ENCODE results near the gene NEURL3.

Gene NEURL3

GRCh38 chr2:96517079-96517478 lies 11.9 kb upstream of the NEURL3 start:
- H3K4ac ChIP-seq (ENCODE audit: low read depth, low read length) = no peak overlapping the region
- H4K8ac ChIP-seq (ENCODE audit: low read depth, low read length) = no peak overlapping the region
- no peaks in the 10 kb centered on the region for H3K4me1 ChIP-seq (ENCODE audit: control insufficient read depth in 1 of 2, insufficient read depth in 2 of 2, low read length in 2 of 2)
- no peaks in the 10 kb centered on the region for H3K27me3 ChIP-seq (ENCODE audit: insufficient read depth, low read length)
- H2BK120ac ChIP-seq (ENCODE audit: insufficient read depth, low read length, poor library complexity) = no peak overlapping the region
- H3K9me3 ChIP-seq (ENCODE audit: insufficient read depth, low read depth, low read length) = no peaks in the 10 kb centered on the region
- no peaks in the 10 kb centered on the region for H3K36me3 ChIP-seq (ENCODE audit: control insufficient read depth in 1 of 2, insufficient read depth in 2 of 2, low read length in 2 of 2)
- no peaks in the 10 kb centered on the region for H3K79me1 ChIP-seq (ENCODE audit: low read length)
- no peak overlapping the region for H4K12ac ChIP-seq (ENCODE audit: low read depth, low read length)
- WGBS (ENCODE audit: extremely low coverage, insufficient coverage, insufficient read length) = no CpG with 5 or more reads among the region's 1 CpG
- no peak overlapping the region for H3K18ac ChIP-seq (ENCODE audit: low read length)
- no peak overlapping the region for H3K23ac ChIP-seq (ENCODE audit: low read length)
- no peak overlapping the region for H3K27ac ChIP-seq (ENCODE audit: low read depth, low read length)
- H2AK5ac ChIP-seq (ENCODE audit: low read length) = no peak overlapping the region
- H2BK5ac ChIP-seq (ENCODE audit: low read depth, low read length, poor library complexity) = no peak overlapping the region
- H3K4me3 ChIP-seq (ENCODE audit: low read depth, low read length) = no peak overlapping the region
- no peak overlapping the region for H2BK12ac ChIP-seq (ENCODE audit: low read length)
- no peak overlapping the region for H3K9ac ChIP-seq (ENCODE audit: low read length)
- no peak overlapping the region for H4K91ac ChIP-seq (ENCODE audit: low read depth, low read length)
- no peaks in the 10 kb centered on the region for H3K79me2 ChIP-seq (ENCODE audit: control insufficient read depth, insufficient read depth, low read length, poor library complexity)
- H2AFZ ChIP-seq (ENCODE audit: insufficient read depth, low read length, poor library complexity) = no peak overlapping the region
- no peak overlapping the region for H3K4me2 ChIP-seq (ENCODE audit: low read length)
- no peak overlapping the region for H3K14ac ChIP-seq (ENCODE audit: low read length)
- DNase-seq = no peak

DNA sequence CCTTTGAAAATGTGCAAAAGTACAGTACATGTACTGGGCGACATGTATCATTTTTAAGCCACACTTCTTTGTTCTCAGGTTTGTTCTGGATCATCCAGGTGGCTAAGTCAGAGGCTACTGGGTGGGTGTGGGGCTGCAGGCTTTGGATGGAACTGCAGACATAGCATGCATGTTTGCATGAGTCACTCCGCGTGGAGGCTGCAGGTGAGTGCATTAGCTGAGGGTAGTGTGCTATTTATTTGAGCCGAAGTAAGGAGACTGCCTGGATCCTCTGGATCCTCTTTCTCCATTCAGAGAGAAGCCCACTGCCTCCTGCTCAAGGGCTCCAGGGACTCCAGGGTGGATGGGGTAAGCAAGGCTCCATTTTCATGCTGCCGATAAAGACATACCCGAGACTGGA lies 9.4 kb upstream of the NEURL3 start:
- no peak overlapping the region for H2AK5ac ChIP-seq (ENCODE audit: low read length)
- H2BK5ac ChIP-seq (ENCODE audit: low read depth, low read length, poor library complexity) = no peak overlapping the region
- no peak overlapping the region for H3K4ac ChIP-seq (ENCODE audit: low read depth, low read length)
- no peaks in the 10 kb centered on the region for H3K79me2 ChIP-seq (ENCODE audit: control insufficient read depth, insufficient read depth, low read length, poor library complexity)
- no peaks in the 10 kb centered on the region for H3K79me1 ChIP-seq (ENCODE audit: low read length)
- H4K8ac ChIP-seq (ENCODE audit: low read depth, low read length) = no peak overlapping the region
- no peak overlapping the region for H4K12ac ChIP-seq (ENCODE audit: low read depth, low read length)
- no peaks in the 10 kb centered on the region for H3K36me3 ChIP-seq (ENCODE audit: control insufficient read depth in 1 of 2, insufficient read depth in 2 of 2, low read length in 2 of 2)
- H2AFZ ChIP-seq (ENCODE audit: insufficient read depth, low read length, poor library complexity) = no peak overlapping the region
- H3K27me3 ChIP-seq (ENCODE audit: insufficient read depth, low read length) = no peaks in the 10 kb centered on the region
- no peak overlapping the region for H3K18ac ChIP-seq (ENCODE audit: low read length)
- H3K4me1 ChIP-seq (ENCODE audit: control insufficient read depth in 1 of 2, insufficient read depth in 2 of 2, low read length in 2 of 2) = no peaks in the 10 kb centered on the region
- H3K9me3 ChIP-seq (ENCODE audit: insufficient read depth, low read depth, low read length) = no peaks in the 10 kb centered on the region
- H3K4me2 ChIP-seq (ENCODE audit: low read length) = no peak overlapping the region
- H3K23ac ChIP-seq (ENCODE audit: low read length) = no peak overlapping the region
- no CpG with 5 or more reads among the region's 6 CpGs for WGBS (ENCODE audit: extremely low coverage, insufficient coverage, insufficient read length)
- H3K27ac ChIP-seq (ENCODE audit: low read depth, low read length) = no peak overlapping the region
- H3K9ac ChIP-seq (ENCODE audit: low read length) = no peak overlapping the region
- no peak overlapping the region for H2BK12ac ChIP-seq (ENCODE audit: low read length)
- DNase-seq = peak; percentile 84 to 90
- H3K4me3 ChIP-seq (ENCODE audit: low read depth, low read length) = no peak overlapping the region
- no peak overlapping the region for H3K14ac ChIP-seq (ENCODE audit: low read length)
- no peak overlapping the region for H2BK120ac ChIP-seq (ENCODE audit: insufficient read depth, low read length, poor library complexity)
- H4K91ac ChIP-seq (ENCODE audit: low read depth, low read length) = no peak overlapping the region

- Histone ChIP-seq H2AFZ (ENCODE audit: insufficient read depth, low read length, poor library complexity) (no peak overlapping the region), H4K12ac (ENCODE audit: low read depth, low read length) (no peak overlapping the region), H3K79me1 (ENCODE audit: low read length) (no peaks in the 10 kb centered on the region)
These were observed 7.2 kb upstream of the NEURL3 start for GRCh38 chr2:96512341-96512740.

DNA sequence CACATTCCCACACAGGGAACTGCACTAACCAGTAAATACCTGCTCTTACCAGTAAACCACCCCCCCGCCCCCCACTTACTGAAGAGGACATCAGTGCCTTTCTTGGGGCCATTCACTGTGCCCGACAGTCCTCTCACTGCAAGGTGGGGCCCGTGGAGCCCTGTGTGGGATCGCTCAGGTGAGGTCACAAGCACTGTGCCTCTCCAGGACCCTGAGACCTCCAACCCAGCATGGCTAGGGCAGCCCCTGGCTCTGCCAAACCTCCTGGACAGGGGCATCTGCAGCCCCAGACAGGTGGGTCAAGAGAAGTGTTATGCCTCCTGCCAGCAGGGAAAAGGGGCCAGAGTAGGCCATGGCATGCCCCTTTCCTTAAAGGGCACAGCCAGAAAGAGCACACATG lies 6.7 kb upstream of the NEURL3 start:
- H3K18ac ChIP-seq (ENCODE audit: low read length) = no peak overlapping the region
- H3K4me2 ChIP-seq (ENCODE audit: low read length) = no peak overlapping the region
- no peak overlapping the region for H3K27ac ChIP-seq (ENCODE audit: low read depth, low read length)
- no peak overlapping the region for H2AK5ac ChIP-seq (ENCODE audit: low read length)
- no peaks in the 10 kb centered on the region for H3K36me3 ChIP-seq (ENCODE audit: control insufficient read depth in 1 of 2, insufficient read depth in 2 of 2, low read length in 2 of 2)
- no peak overlapping the region for H4K8ac ChIP-seq (ENCODE audit: low read depth, low read length)
- H3K27me3 ChIP-seq (ENCODE audit: insufficient read depth, low read length) = no peaks in the 10 kb centered on the region
- no peak overlapping the region for H2AFZ ChIP-seq (ENCODE audit: insufficient read depth, low read length, poor library complexity)
- no peaks in the 10 kb centered on the region for H3K9me3 ChIP-seq (ENCODE audit: insufficient read depth, low read depth, low read length)
- H3K4ac ChIP-seq (ENCODE audit: low read depth, low read length) = no peak overlapping the region
- H3K79me2 ChIP-seq (ENCODE audit: control insufficient read depth, insufficient read depth, low read length, poor library complexity) = no peaks in the 10 kb centered on the region
- H2BK120ac ChIP-seq (ENCODE audit: insufficient read depth, low read length, poor library complexity) = no peak overlapping the region
- peaks cover 2% of the 10 kb centered on the region for H3K79me1 ChIP-seq (ENCODE audit: low read length)
- H2BK12ac ChIP-seq (ENCODE audit: low read length) = no peak overlapping the region
- H2BK5ac ChIP-seq (ENCODE audit: low read depth, low read length, poor library complexity) = no peak overlapping the region
- no peak overlapping the region for H3K4me3 ChIP-seq (ENCODE audit: low read depth, low read length)
- no peak overlapping the region for H3K9ac ChIP-seq (ENCODE audit: low read length)
- H3K23ac ChIP-seq (ENCODE audit: low read length) = no peak overlapping the region
- no peak overlapping the region for H4K91ac ChIP-seq (ENCODE audit: low read depth, low read length)
- WGBS (ENCODE audit: extremely low coverage, insufficient coverage, insufficient read length) = no CpG with 5 or more reads among the region's 4 CpGs
- no peak overlapping the region for H3K14ac ChIP-seq (ENCODE audit: low read length)
- H4K12ac ChIP-seq (ENCODE audit: low read depth, low read length) = no peak overlapping the region
- peaks cover 7 to 11% of the 10 kb centered on the region in 2 experiments for H3K4me1 ChIP-seq (ENCODE audit: control insufficient read depth in 1 of 2, insufficient read depth in 2 of 2, low read length in 2 of 2)
- no peak for DNase-seq

More at GRCh38 chr2:96512341-96512740, 7.2 kb upstream of the NEURL3 start:
- no peaks in the 10 kb centered on the region for H3K9me3 ChIP-seq (ENCODE audit: insufficient read depth, low read depth, low read length)
- no peak overlapping the region for H3K18ac ChIP-seq (ENCODE audit: low read length)
- no peak overlapping the region for H3K14ac ChIP-seq (ENCODE audit: low read length)
- H3K4me1 ChIP-seq (ENCODE audit: control insufficient read depth in 1 of 2, insufficient read depth in 2 of 2, low read length in 2 of 2) = peaks cover 5 to 10% of the 10 kb centered on the region in 2 experiments
- H3K27ac ChIP-seq (ENCODE audit: low read depth, low read length) = no peak overlapping the region
- WGBS (ENCODE audit: extremely low coverage, insufficient coverage, insufficient read length) = no CpG with 5 or more reads among the region's 4 CpGs
- no peaks in the 10 kb centered on the region for H3K79me2 ChIP-seq (ENCODE audit: control insufficient read depth, insufficient read depth, low read length, poor library complexity)
- no peak for DNase-seq
- no peaks in the 10 kb centered on the region for H3K36me3 ChIP-seq (ENCODE audit: control insufficient read depth in 1 of 2, insufficient read depth in 2 of 2, low read length in 2 of 2)
- H2AK5ac ChIP-seq (ENCODE audit: low read length) = no peak overlapping the region
- no peak overlapping the region for H2BK120ac ChIP-seq (ENCODE audit: insufficient read depth, low read length, poor library complexity)
- H3K4ac ChIP-seq (ENCODE audit: low read depth, low read length) = no peak overlapping the region
- no peak overlapping the region for H3K4me3 ChIP-seq (ENCODE audit: low read depth, low read length)
- no peak overlapping the region for H4K8ac ChIP-seq (ENCODE audit: low read depth, low read length)
- H3K23ac ChIP-seq (ENCODE audit: low read length) = no peak overlapping the region
- no peak overlapping the region for H3K9ac ChIP-seq (ENCODE audit: low read length)
- no peak overlapping the region for H4K91ac ChIP-seq (ENCODE audit: low read depth, low read length)
- H2BK12ac ChIP-seq (ENCODE audit: low read length) = no peak overlapping the region
- H3K27me3 ChIP-seq (ENCODE audit: insufficient read depth, low read length) = no peaks in the 10 kb centered on the region
- no peak overlapping the region for H3K4me2 ChIP-seq (ENCODE audit: low read length)
- H2BK5ac ChIP-seq (ENCODE audit: low read depth, low read length, poor library complexity) = no peak overlapping the region
